HG02973 (cell line): ENCODE data around the gene TMEM163.

ENCODE experiments used
- ATAC-seq: cut with Tn5 transposase; IDR thresholded peaks from one replicate; pipeline ENCODE4 v1.9.1; 2021; ENCODE audit warnings: moderate library complexity; ENCODE audit not compliant: unreplicated experiment

TMEM163 gene

DNA sequence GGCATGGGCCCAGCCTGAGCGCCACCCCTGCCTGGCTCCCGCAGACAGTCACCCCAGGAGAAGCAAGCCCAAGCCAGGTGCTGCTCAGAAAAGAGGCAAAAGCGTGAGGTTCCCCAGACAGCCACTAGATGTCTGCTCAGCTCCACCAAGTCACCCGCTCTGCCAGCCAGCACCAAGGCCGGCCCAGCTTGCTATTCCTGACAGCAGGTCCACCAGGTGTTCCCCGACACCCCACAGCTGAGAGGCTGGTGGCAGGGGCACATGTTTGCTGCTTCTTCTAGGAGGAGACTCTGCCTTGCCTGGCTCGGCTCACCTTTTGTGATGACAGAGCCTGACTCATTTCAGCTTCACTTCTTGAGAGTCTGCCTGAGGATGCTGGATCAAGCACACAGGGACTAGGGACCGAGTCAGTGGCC is 258.2 kb downstream of the TMEM163 start:
- ATAC-seq: no peak

DNA sequence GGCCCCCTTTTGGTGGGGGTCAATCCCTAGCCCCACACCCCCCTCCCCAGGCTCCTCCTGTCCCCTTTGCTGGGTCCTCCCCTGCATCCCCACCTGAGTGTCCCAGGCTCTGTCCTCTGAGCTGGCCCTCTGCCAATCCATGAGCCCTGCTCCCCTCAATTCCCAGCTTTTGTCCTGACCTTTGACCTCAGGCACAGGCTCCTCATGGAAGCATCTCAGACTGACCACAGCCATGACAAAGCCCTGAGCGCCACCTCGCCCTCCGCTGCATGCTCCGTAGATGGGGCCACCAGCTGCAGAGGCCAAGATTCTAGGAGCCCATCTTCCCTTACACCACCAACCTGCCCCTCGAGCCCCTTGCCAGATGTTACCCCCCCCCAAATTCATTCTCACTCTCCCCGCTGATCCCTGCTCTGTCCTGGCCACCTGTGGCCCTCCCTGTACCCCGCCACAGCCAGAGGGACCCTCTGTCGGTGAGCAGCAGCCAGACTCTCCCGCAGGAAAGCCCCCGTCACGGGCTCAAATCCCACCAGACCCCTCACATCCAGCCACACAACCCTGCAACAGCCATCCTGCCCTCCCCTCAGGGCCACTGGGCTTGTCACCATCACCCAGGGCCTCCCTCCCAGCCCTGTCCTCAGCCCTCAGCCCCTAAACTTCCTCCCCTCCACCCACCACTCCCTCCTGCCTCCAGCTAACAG is 258.9 kb downstream of the TMEM163 start:
- no peak for ATAC-seq

- no peak for ATAC-seq
Observed at GRCh38 chr2:134458950-134459349, 259.9 kb downstream of the TMEM163 start.

GRCh38 chr2:134458473-134458853 is 260.3 kb downstream of the TMEM163 start:
- ATAC-seq: no peak

GRCh38 chr2:134457765-134458472 is 260.9 kb downstream of the TMEM163 start:
- no peak for ATAC-seq

- no peak for ATAC-seq
Observed at GRCh38 chr2:134457353-134457752, 261.4 kb downstream of the TMEM163 start.

- ATAC-seq: no peak
Observed at GRCh38 chr2:134455426-134455825, 263.4 kb downstream of the TMEM163 start.

DNA sequence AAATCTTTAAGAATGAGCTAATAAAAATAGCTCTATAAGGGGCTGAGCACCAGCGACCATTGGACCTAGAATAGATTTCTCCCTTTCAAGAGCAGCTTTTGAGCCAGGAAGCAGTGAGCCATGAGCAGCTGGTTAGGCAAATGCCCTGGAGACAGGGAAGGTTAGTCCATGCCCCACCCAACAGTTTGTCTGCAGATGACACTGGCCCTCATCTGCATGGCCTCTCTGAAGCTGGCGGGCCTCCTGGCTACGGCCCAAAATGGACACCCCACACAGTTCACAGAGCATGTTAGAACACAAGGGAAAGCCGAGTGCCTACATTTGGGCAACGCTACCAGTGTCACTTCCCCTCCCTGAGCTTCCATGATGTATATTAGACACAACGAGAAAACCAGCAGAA is 263.9 kb downstream of the TMEM163 start:
- ATAC-seq: no peak

- ATAC-seq: no peak
Observed at GRCh38 chr2:134454426-134454825, 264.4 kb downstream of the TMEM163 start.

DNA sequence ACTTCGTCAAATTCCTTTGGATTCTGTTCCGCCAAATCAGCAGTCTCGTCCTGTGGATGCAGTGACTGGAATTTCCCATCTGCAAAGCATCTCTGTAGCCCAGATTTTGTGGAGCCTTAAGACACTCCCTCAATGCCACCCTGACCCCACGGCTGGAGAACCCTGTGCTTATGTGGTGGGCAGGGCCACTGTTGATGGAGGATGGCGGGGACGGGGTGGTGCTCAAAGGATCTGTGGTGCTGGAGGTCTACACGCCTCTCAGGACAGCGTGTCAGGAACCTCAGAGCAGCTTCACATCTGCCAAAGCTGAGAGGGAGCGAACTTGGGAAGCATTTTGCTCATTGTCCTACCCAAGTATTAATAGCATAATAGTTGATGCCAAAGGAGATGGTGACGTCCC is 264.8 kb downstream of the TMEM163 start:
- ATAC-seq: no peak

DNA sequence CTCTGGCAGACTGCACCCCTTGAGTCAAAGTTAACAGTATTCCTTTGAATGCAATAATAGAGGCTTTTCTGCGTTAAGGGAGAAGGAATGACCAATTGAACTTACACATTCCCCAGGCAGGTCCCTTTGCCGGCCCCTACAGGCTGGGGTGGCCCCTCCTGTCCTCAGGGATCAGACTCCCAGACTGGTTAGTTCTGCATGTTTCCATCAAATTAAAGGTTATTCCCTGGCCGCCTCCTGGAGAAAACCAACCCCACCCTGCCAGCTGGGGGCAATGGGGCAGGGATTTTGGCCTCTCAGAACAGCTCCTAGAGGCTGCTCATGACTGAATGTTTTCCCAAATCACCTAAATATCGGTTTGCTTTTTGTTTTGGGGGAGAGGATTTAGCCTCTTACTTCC is 265.3 kb downstream of the TMEM163 start:
- ATAC-seq: no peak

DNA sequence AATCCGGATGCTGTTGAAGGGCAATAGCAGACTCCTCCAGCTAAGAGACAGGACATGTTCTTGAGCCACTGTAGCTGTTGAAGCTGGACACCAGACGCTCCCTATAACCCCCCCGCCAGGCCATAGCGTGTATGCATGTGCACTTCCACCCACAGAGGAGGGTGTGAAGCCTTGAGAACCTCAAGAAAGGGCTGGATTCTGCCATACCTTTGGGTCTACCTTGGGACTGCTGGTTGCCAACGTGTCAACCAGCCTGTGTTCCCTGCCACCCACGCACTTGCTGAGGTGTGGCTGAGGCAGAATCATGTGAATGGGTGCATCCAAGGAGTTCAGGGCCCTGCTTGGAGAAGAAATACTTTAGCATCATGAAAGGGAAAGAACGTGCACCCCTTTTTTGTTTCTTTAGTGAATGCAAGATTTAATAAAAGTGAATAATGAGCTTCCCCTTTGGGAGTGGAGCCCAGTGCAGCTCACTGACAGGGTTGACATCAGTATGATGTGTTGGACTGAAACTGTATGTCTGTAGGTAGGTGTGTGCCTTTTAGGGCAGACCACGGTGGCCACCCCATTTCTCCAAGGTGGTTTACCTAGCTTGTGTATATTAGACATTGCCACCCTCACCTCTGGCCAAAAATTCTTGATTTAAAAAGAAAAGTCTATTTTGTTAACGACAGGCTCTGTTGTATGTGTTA is 266.6 kb downstream of the TMEM163 start:
- ATAC-seq: no peak

DNA sequence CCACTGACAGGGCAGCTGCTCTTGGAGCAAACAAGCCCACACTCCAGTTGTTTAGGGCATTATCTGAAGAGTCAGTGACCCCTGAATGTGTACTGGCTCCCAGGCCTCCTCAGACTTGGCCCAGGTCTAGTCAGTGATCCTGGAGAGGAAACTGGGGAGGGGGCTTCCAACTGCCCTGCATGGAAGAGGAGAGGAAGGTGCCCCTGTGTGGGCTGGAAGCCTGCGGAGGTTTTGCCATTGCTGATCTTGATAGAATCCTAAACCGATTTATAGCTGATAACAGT is 267.5 kb downstream of the TMEM163 start:
- ATAC-seq: no peak

DNA sequence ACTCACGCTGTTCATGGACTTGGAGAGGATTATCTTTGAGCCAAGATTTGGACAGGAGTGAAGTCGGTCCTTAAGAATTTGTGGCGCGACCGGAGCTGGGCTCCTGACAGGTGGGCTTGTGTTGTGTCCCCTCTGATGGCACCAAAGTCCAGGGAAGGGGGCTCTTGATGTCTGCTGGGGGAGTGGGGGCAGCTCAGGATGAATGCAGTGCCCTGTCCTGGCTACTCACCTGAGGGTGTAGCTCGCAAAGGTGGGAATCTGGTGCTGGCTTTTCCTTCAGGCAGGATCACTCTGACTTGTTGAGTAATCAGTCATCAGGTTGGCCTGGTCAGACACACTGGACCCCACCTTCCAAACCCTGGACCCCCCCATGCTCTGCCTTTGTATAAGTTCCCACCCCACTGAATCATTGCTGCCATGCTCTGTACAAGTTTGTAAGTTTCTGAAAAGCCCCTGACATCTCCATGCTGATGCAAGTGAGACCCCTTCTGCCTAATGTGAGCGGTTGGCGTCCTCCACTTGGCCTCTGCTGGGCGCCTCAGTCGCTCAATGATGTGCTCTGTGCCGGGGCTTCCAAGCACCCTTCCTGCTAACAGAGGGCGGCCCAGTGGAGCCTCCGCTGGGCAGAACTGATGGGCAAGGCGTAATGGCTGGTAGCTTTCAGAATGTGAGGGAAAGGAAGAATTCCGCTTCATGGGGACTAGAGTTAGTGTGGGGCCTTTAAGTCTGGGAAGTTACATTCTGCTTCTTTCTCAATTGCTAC is 268.9 kb downstream of the TMEM163 start:
- ATAC-seq: no peak

DNA sequence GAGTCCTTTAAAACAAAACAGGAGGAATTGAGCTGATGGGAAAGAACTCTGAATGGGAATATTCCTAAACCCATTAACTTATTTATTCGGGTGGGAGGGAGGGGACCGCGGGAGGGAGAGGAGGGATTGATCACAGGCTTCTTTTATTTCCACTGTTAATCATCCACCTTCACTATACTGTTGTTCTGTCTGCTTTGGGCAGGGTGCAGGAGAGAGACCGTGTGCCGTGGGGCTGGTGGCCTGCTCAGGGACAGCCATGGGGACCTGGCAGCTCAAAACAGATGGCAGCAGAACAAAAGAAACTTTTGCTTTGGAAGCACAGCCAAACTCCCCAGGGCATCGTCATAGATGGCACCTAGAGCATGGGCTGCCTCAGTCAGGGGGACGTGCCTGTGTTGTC is 269.6 kb downstream of the TMEM163 start:
- ATAC-seq: no peak

DNA sequence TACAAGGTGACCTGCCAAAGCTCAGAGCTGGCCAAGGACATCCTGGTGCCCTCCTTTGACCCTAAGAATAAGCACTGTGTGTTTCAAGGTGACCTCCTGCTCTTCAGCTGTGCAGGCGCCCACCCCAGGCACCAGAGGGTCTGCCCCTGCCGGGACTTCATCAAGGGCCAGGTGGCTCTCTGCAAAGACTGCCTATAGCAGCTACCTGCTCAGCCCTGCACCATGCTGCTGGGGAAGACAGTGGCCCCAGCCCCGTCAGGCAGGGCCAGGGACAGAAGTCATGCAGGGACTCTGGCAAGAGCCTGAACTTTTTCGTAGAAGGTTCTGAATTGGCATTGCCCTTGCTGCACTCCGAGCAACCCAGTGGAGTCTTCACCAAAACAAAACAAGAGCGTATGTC is 270.1 kb downstream of the TMEM163 start:
- ATAC-seq: no peak

GRCh38 chr2:134447669-134448068 is 271.1 kb downstream of the TMEM163 start:
- ATAC-seq: no peak

- ATAC-seq: no peak
Observed at GRCh38 chr2:134446383-134447017, 272.3 kb downstream of the TMEM163 start.

DNA sequence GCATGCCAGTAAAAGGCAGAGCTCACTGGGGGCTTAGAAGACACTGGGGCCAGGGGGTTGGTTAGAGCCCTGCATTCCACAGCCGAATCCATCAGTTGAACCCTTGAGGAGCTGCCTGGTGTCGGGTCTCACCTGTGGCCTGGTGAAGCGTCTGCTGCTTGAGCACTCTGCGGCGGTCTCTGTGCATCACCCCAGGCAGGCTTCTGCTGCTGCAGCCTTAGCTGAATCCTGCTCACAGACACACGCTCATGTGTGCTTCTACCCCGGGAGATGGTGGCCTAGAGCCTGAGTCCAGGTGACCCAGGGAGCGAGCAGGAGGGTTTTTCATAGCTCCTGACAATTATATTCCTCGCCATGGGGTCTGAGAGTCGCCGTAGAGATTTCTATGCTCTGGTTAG is 272.8 kb downstream of the TMEM163 start:
- no peak for ATAC-seq

- ATAC-seq: no peak
Observed at GRCh38 chr2:134445116-134445515, 273.7 kb downstream of the TMEM163 start.

GRCh38 chr2:134443814-134444480 is 274.9 kb downstream of the TMEM163 start:
- no peak for ATAC-seq
